Measurements from ENCODE around the gene IGF1.

IGF1 gene

DNA sequence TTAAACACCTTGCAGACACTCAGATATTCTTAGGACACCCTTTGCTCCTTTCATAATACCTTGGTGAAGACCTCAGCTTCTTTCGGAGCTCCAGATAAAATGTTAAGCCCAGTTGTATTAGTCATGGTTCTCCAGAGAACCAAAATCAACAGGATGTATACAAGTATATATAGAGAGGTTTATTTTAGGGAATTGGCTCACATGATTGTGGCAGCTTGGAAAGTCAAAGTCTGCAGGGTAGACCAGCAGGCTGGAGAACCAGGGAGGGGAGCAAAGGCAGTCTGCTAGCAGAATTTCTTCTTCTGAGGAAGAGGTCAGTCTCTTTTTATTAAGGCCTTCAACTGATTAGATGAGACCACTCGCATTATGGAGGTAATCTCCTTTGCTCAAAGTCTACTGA is 6.9 kb upstream of the IGF1 start:
- Histone ChIP-seq H3K36me3 (ENCODE audit: insufficient read depth, low read length) (no peaks in the 10 kb centered on the region), H3K4me1 (ENCODE audit: insufficient read depth, low read length) (peaks cover 3% of the 10 kb centered on the region; the same call in 1 of the 2 replicates), H3K79me2 (ENCODE audit: insufficient read depth, low read length) (no peaks in the 10 kb centered on the region), H4K20me1 (ENCODE audit: insufficient read depth, low read length) (no peaks in the 10 kb centered on the region), H3K4me3 (ENCODE audit: low read depth in 1 of 2, low read length in 2 of 2) (no peak overlapping the region), H3K27ac (ENCODE audit: low read length) (no peak overlapping the region), H3K9me3 (ENCODE audit: insufficient read depth, low read length, severe bottlenecking) (no peaks in the 10 kb centered on the region), H2AFZ (ENCODE audit: low read depth, low read length) (no peak overlapping the region), H3K27me3 (ENCODE audit: insufficient read depth, low read length, poor library complexity) (no peaks in the 10 kb centered on the region), H3K4me2 (ENCODE audit: insufficient read depth, low read length) (no peak overlapping the region), H3K9ac (ENCODE audit: low read depth, low read length) (no peak overlapping the region)
- TF ChIP-seq CTCF (IDR thresholded peaks at IDR 0.05; ENCODE audit: borderline replicate concordance, extremely low read depth, low read length, poor library complexity, severe bottlenecking) (no peak), EZH2 (IDR thresholded peaks at IDR 0.05; ENCODE audit: borderline replicate concordance, low read depth, low read length, severe bottlenecking) (no peak)
- DNase-seq (no peak), ATAC-seq (ENCODE audit: insufficient read depth, low read depth) (no peak)

GRCh38 chr12:102486153-102486552 is 5.8 kb upstream of the IGF1 start:
- DNase-seq (no peak), ATAC-seq (ENCODE audit: insufficient read depth, low read depth) (no peak)
- Histone ChIP-seq H3K9ac (ENCODE audit: low read depth, low read length) (no peak overlapping the region), H3K4me1 (ENCODE audit: insufficient read depth, low read length) (peaks cover 3% of the 10 kb centered on the region; the same call in 1 of the 2 replicates), H3K27me3 (ENCODE audit: insufficient read depth, low read length, poor library complexity) (no peaks in the 10 kb centered on the region), H3K79me2 (ENCODE audit: insufficient read depth, low read length) (no peaks in the 10 kb centered on the region), H3K9me3 (ENCODE audit: insufficient read depth, low read length, severe bottlenecking) (no peaks in the 10 kb centered on the region), H3K27ac (ENCODE audit: low read length) (no peak overlapping the region), H2AFZ (ENCODE audit: low read depth, low read length) (no peak overlapping the region), H3K36me3 (ENCODE audit: insufficient read depth, low read length) (no peaks in the 10 kb centered on the region), H4K20me1 (ENCODE audit: insufficient read depth, low read length) (no peaks in the 10 kb centered on the region), H3K4me3 (ENCODE audit: low read depth in 1 of 2, low read length in 2 of 2) (no peak overlapping the region), H3K4me2 (ENCODE audit: insufficient read depth, low read length) (no peak overlapping the region)
- TF ChIP-seq EZH2 (IDR thresholded peaks at IDR 0.05; ENCODE audit: borderline replicate concordance, low read depth, low read length, severe bottlenecking): no peak
- no peak for TF ChIP-seq CTCF (IDR thresholded peaks at IDR 0.05; ENCODE audit: borderline replicate concordance, extremely low read depth, low read length, poor library complexity, severe bottlenecking)

DNA sequence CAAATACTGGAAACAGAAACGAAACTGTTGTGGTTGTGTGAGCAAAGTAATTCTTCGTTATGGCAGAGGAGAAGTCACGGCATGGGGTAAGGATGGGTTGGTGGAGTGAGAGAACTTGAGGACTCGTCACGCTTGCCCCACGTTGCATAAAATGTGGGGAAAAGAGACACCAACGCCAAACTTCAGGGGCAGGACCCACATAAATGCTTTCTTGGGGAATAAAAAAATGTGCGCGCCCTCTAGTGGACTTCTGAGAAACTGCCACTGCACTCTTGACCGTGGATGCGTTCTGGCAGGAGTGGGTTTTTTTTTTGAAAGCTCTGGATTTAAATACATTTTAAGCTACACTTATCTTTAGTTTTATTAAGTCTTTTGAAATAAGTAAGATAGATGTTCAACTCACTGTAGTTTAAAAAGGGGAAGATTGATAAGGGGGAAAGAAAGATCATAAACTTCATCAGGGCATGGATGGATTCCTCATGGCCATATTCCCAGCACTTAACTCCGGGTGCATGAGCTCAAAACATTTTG is 4.1 kb upstream of the IGF1 start:
- Histone ChIP-seq H3K9ac (ENCODE audit: low read depth, low read length) (no peak overlapping the region), H3K9me3 (ENCODE audit: insufficient read depth, low read length, severe bottlenecking) (no peaks in the 10 kb centered on the region), H3K79me2 (ENCODE audit: insufficient read depth, low read length) (no peaks in the 10 kb centered on the region), H4K20me1 (ENCODE audit: insufficient read depth, low read length) (no peaks in the 10 kb centered on the region), H3K4me3 (ENCODE audit: low read depth in 1 of 2, low read length in 2 of 2) (no peak overlapping the region), H3K27ac (ENCODE audit: low read length) (no peak overlapping the region), H3K36me3 (ENCODE audit: insufficient read depth, low read length) (no peaks in the 10 kb centered on the region), H3K4me1 (ENCODE audit: insufficient read depth, low read length) (peaks cover 3% of the 10 kb centered on the region; the same call in 1 of the 2 replicates), H2AFZ (ENCODE audit: low read depth, low read length) (peak overlapping the region; percentile 63; the same call in 1 of the 2 replicates), H3K27me3 (ENCODE audit: insufficient read depth, low read length, poor library complexity) (no peaks in the 10 kb centered on the region), H3K4me2 (ENCODE audit: insufficient read depth, low read length) (peak overlapping the region; percentile 45; the same call in 1 of the 2 replicates)
- peak; percentile 69; the same call in 2 of the 3 replicates for ATAC-seq (ENCODE audit: insufficient read depth, low read depth)
- TF ChIP-seq CTCF (IDR thresholded peaks at IDR 0.05; ENCODE audit: borderline replicate concordance, extremely low read depth, low read length, poor library complexity, severe bottlenecking) (peak; percentile 92), EZH2 (IDR thresholded peaks at IDR 0.05; ENCODE audit: borderline replicate concordance, low read depth, low read length, severe bottlenecking) (no peak)
- DNase-seq: peak; percentile 43

Measured in DND-41 (cell line).